K562 (cell line): ENCODE data around the gene MAGEA4. TPM values are rescaled to one million over a fixed set of nuclear protein-coding genes. Genes with fewer than 3 reads are reported as not detected.

Experiments
- ARHGAP35 ChIP-seq: fragments of 450-650 bp; IDR thresholded peaks from 2 replicates; pipeline ENCODE4 v1.6.1; 2018; ENCODE audit not compliant: partially characterized antibody
- BRCA1 ChIP-seq, 2 experiments: fragments of 450-650 bp in 1 of 2; sonication (generic) in 1 of 2; formaldehyde crosslinking in 1 of 2; IDR thresholded peaks; 2 replicates each; pipeline versions ENCODE4 v1.5.0 to v1.6.1; 2017 to 2020; ENCODE audit warnings: mild to moderate bottlenecking in 1 of 2, missing genetic modification reagents in 1 of 2
- CBFB ChIP-seq: sonication (generic); formaldehyde crosslinking; IDR thresholded peaks from 2 replicates; pipeline ENCODE4 v1.4.0; 2020; ENCODE audit warnings: mild to moderate bottlenecking, missing genetic modification reagents
- CBX3 ChIP-seq, 2 experiments: IDR thresholded peaks; 1 replicate in 1 of 2; 2 replicates in 1 of 2; pipeline ENCODE4 v1.6.1; 2012; ENCODE audit warnings: inconsistent platforms in 2 of 2, low read length in 2 of 2, borderline replicate concordance in 1 of 2, control low read depth in 1 of 2
- COPS2 ChIP-seq: fragments of 450-650 bp; conservative IDR thresholded peaks from 2 replicates; pipeline ENCODE4 v1.6.1; 2016; ENCODE audit warnings: mild to moderate bottlenecking, moderate library complexity
- CSDE1 ChIP-seq, 2 experiments: fragments of 450-650 bp; IDR thresholded peaks; 2 replicates each; pipeline ENCODE4 v1.6.1; 2016; ENCODE audit warnings: mild to moderate bottlenecking in 1 of 2
- DPF2 ChIP-seq: fragments of 450-650 bp; IDR thresholded peaks from 2 replicates; pipeline ENCODE4 v1.6.1; 2016
- ESRRB ChIP-seq: fragments of 250-450 bp; sonication (Bioruptor Pico); IDR thresholded peaks from 2 replicates; pipeline ENCODE4 v1.5.0; 2020; ENCODE audit warnings: mild to moderate bottlenecking, moderate library complexity, borderline replicate concordance
- ETV1 ChIP-seq: fragments of 450-650 bp; conservative IDR thresholded peaks from 2 replicates; pipeline ENCODE4 v1.6.1; 2016; ENCODE audit warnings: missing genetic modification characterization, control low read depth, low read depth, missing compliant biosample characterization
- FOXA1 ChIP-seq: fragments of 450-650 bp; IDR thresholded peaks from 2 replicates; pipeline ENCODE4 v1.6.1; 2016; ENCODE audit warnings: mild to moderate bottlenecking, borderline replicate concordance
- GABPB1 ChIP-seq: sonication (generic); formaldehyde crosslinking; IDR thresholded peaks from 2 replicates; pipeline ENCODE4 v1.8.0; 2022; ENCODE audit warnings: mild to moderate bottlenecking, missing genetic modification reagents
- MCM2 ChIP-seq: fragments of 450-650 bp; IDR thresholded peaks from 2 replicates; pipeline ENCODE4 v1.6.1; 2017; ENCODE audit warnings: low read depth, mild to moderate bottlenecking
- NCOA1 ChIP-seq: fragments of 450-650 bp; IDR thresholded peaks from 2 replicates; pipeline ENCODE4 v1.6.1; 2016; ENCODE audit warnings: low read depth
- NR2F6 ChIP-seq: fragments of 450-650 bp; formaldehyde crosslinking; IDR thresholded peaks from 2 replicates; pipeline ENCODE4 v1.4.0; 2020; ENCODE audit warnings: mild to moderate bottlenecking
- POLR2AphosphoS5 ChIP-seq: IDR thresholded peaks from 2 replicates; pipeline ENCODE4 v1.6.1; 2011; ENCODE audit warnings: mild to moderate bottlenecking, low read depth, low read length, moderate library complexity; ENCODE audit not compliant: control insufficient read depth, insufficient read depth
- POLR2G ChIP-seq: fragments of 200-400 bp; formaldehyde crosslinking; IDR thresholded peaks from 2 replicates; pipeline ENCODE4 v1.6.1; 2017; ENCODE audit warnings: low read depth, mild to moderate bottlenecking, antibody characterized with exemption, low read length, moderate library complexity
- PURB ChIP-seq: sonication (generic); formaldehyde crosslinking; IDR thresholded peaks from 2 replicates; pipeline ENCODE4 v1.9.0; 2021; ENCODE audit warnings: low read depth, mild to moderate bottlenecking, missing genetic modification reagents
- RAD51 ChIP-seq: fragments of 450-650 bp; IDR thresholded peaks from 2 replicates; pipeline ENCODE4 v1.7.1; 2016; ENCODE audit warnings: low read depth, mild to moderate bottlenecking, borderline replicate concordance
- RBBP5 ChIP-seq: fragments of 200-600 bp; sonication (generic); IDR thresholded peaks from 2 replicates; pipeline ENCODE4 v1.6.1; 2012; ENCODE audit warnings: borderline replicate concordance, mild to moderate bottlenecking, low read length, control low read depth, inconsistent platforms; ENCODE audit not compliant: insufficient read depth, poor library complexity, severe bottlenecking
- RFX7 ChIP-seq: fragments of 250-450 bp; sonication (Bioruptor Pico); IDR thresholded peaks from 2 replicates; pipeline ENCODE4 v1.5.1; 2021; ENCODE audit warnings: mild to moderate bottlenecking
- STAG1 ChIP-seq: sonication (generic); formaldehyde crosslinking; IDR thresholded peaks from 2 replicates; pipeline ENCODE4 v1.5.0; 2020; ENCODE audit warnings: missing genetic modification reagents, borderline replicate concordance
- TAF15 ChIP-seq: fragments of 200-400 bp; formaldehyde crosslinking; IDR thresholded peaks from 2 replicates; pipeline ENCODE4 v1.6.1; 2017; ENCODE audit warnings: mild to moderate bottlenecking, low read depth, low read length, moderate library complexity
- TAL1 ChIP-seq: fragments of 450-650 bp; IDR thresholded peaks from 2 replicates; pipeline ENCODE4 v1.6.1; 2016; ENCODE audit warnings: mild to moderate bottlenecking
- ZBTB7A ChIP-seq: IDR thresholded peaks from 2 replicates; pipeline ENCODE4 v1.6.1; 2011; ENCODE audit warnings: low read depth, mild to moderate bottlenecking, low read length, moderate library complexity, borderline replicate concordance; ENCODE audit not compliant: control insufficient read depth
- ZKSCAN1 ChIP-seq: fragments of 150-350 bp; IDR thresholded peaks from 2 replicates; pipeline ENCODE4 v1.6.1; 2016; ENCODE audit warnings: low read depth, low read length
- ZNF408 ChIP-seq: fragments of 250-450 bp; sonication (Bioruptor Pico); IDR thresholded peaks from 2 replicates; pipeline ENCODE4 v1.4.0; 2020; ENCODE audit warnings: low read depth, mild to moderate bottlenecking, moderate library complexity
- ZNF445 ChIP-seq: fragments of 250-450 bp; sonication (Bioruptor Pico); IDR thresholded peaks from 2 replicates; pipeline ENCODE4 v1.4.0; 2020; ENCODE audit warnings: low read depth, mild to moderate bottlenecking, moderate library complexity
- ZNF76 ChIP-seq: fragments of 250-450 bp; sonication (Bioruptor Pico); IDR thresholded peaks from 2 replicates; pipeline ENCODE4 v1.4.0; 2020; ENCODE audit warnings: mild to moderate bottlenecking, moderate library complexity, borderline replicate concordance
- ZNF77 ChIP-seq: fragments of 250-450 bp; sonication (Bioruptor Pico); IDR thresholded peaks from 2 replicates; pipeline ENCODE4 v1.5.0; 2020
- polyA plus RNA-seq, 8 experiments: library from polyadenylated mRNA; depleted of rRNA in 4 of 8; stranded (reverse) in 5 of 8; unstranded in 3 of 8; fragments of >200 nt; fragmentation: Nextera tagmentation in 2 of 8; fragmentation: Illumina TruSeq in 1 of 8; extraction: Ambion mirVana in 2 of 8; extraction: Trizol in 1 of 8; gene quantifications; 2 replicates each; pipeline versions ENCODE4 v1.2.1 to v1.2.3, GENCODE V29; 2011 to 2014; ENCODE audit warnings: inconsistent platforms in 1 of 8, missing spikeins in 1 of 8
- total RNA-seq, 7 experiments: library from RNA; depleted of rRNA in 6 of 7; stranded (reverse); fragments of >200 nt in 6 of 7; fragmentation: Illumina TruSeq in 2 of 7; extraction: Trizol in 2 of 7; gene quantifications; 2 replicates each; pipeline versions ENCODE4 v1.2.1 to v1.2.3, GENCODE V29; 2011 to 2021; ENCODE audit warnings: low replicate concordance in 1 of 7
- TF ChIP-seq, protein P1 (sequence below), 3 experiments: IDR thresholded peaks in 2 of 3; conservative IDR thresholded peaks in 1 of 3; 2 replicates each; pipeline ENCODE4 v1.5.1; 2011 to 2012; ENCODE audit warnings: low read length in 3 of 3, mild to moderate bottlenecking in 3 of 3, control low read depth in 2 of 3, improper control_type of control experiment in 1 of 3, inconsistent platforms in 1 of 3, low read depth in 1 of 3, mixed read lengths in 1 of 3, moderate library complexity in 1 of 3; ENCODE audit not compliant: insufficient read depth in 2 of 3

The MAGEA4 gene
- total and polyA plus RNA-seq, 9 of the 15 experiments (the other 6 are each of a cell fraction or from before 2014, with no cell fraction given) = 0.42 to 1.9 (median 0.69) TPM

DNA sequence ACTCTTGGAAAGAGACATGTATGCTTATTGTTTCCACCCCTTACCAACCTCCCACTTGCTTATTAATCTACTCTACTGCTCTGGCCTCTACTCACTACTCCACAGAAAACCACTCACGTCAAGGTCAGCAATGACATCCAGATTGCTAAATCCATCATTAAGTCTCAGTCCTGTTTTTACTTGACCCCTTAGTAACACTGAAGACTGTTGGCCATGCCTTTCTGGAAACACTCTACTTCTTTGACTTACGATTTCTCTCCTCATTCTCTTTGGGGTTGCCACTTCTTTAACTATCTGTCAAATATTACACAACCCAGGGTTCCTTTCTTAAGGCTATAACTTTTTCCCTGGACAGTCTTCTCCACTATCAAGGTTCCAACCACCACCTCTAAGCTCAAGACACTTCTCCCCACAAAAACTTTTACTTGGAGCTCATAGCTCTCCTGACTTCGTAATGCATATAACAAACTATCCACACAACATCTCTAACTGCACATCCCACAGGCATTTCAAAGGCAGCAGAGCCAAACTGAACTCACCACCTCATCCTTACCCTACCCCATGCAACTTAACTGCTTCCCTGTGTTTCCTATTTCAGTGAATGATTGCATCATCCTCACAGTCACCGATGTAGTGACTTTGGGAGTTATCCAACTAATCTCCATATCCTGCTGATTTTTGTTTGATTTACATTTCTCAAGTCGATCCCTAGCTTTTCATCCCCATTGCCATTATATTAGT lies 15.8 kb upstream of the MAGEA4 start (continued):
- TF ChIP-seq ARHGAP35 (no peak), FOXA1 (no peak), ZKSCAN1 (no peak), RAD51 (no peak), NCOA1 (no peak), RBBP5 (no peak), TAL1 (no peak), BRCA1 (IDR thresholded peaks at IDR 0.05) (no peak), BRCA1 (CRISPR knock-in tag; IDR thresholded peaks at IDR 0.05) (no peak), RFX7 (no peak), GABPB1 (CRISPR knock-in tag) (no peak), ETV1 (tag) (no peak), NR2F6 (CRISPR knock-in tag) (no peak), COPS2 (no peak), CBFB (CRISPR knock-in tag) (no peak), CSDE1 (IDR thresholded peaks at IDR 0.05) (no peak), MCM2 (no peak), ZNF77 (CRISPR knock-in tag) (no peak), TAF15 (no peak), ZBTB7A (no peak), PURB (CRISPR knock-in tag) (no peak), ZNF408 (CRISPR knock-in tag) (no peak), STAG1 (CRISPR knock-in tag) (no peak), ZNF76 (CRISPR knock-in tag) (0 out of 2 replicates have a peak, but pooled peaks have one; percentile 11), DPF2 (peak; percentile 44; the same call in 1 of the 2 replicates), POLR2AphosphoS5 (no peak), CBX3 (IDR thresholded peaks at IDR 0.05; ENCODE audit: borderline replicate concordance in 1 of 2, low read length in 2 of 2) (no peak), ZNF445 (CRISPR knock-in tag) (no peak), ESRRB (CRISPR knock-in tag) (no peak), POLR2G (no peak)
- TF ChIP-seq, protein P1, sequence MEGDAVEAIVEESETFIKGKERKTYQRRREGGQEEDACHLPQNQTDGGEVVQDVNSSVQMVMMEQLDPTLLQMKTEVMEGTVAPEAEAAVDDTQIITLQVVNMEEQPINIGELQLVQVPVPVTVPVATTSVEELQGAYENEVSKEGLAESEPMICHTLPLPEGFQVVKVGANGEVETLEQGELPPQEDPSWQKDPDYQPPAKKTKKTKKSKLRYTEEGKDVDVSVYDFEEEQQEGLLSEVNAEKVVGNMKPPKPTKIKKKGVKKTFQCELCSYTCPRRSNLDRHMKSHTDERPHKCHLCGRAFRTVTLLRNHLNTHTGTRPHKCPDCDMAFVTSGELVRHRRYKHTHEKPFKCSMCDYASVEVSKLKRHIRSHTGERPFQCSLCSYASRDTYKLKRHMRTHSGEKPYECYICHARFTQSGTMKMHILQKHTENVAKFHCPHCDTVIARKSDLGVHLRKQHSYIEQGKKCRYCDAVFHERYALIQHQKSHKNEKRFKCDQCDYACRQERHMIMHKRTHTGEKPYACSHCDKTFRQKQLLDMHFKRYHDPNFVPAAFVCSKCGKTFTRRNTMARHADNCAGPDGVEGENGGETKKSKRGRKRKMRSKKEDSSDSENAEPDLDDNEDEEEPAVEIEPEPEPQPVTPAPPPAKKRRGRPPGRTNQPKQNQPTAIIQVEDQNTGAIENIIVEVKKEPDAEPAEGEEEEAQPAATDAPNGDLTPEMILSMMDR (IDR thresholded peaks at IDR 0.05 in 2 of 3, conservative IDR thresholded peaks at IDR 0.05 in 1 of 3; ENCODE audit: insufficient read depth in 2 of 3, low read depth in 1 of 3, low read length in 3 of 3) = no peak
